ENCODE results near the gene PLEKHA4. TPM values are rescaled to one million over a fixed set of nuclear protein-coding genes. Genes with fewer than 3 reads are reported as not detected.

The PLEKHA4 gene
- total and polyA plus RNA-seq, 9 of the 15 experiments (the other 6 are each of a cell fraction or from before 2014, with no cell fraction given), result 0.07 to 30.8 (median 11.4) TPM

GRCh38 chr19:48878196-48879024 lies 10.0 kb upstream of the PLEKHA4 start (continued):
- TF ChIP-seq CEBPG (CRISPR knock-in tag; IDR thresholded peaks at IDR 0.05) (peak; percentile 89), CEBPG (tag; conservative IDR thresholded peaks at IDR 0.05 in 1 of 2, IDR thresholded peaks at IDR 0.05 in 1 of 2) (peak; percentile 93 to 96), RAD21 (CRISPR knock-in tag; conservative IDR thresholded peaks at IDR 0.05 in 1 of 2, IDR thresholded peaks at IDR 0.05 in 1 of 2) (peak in 1 of 2 experiments; percentile 20; a peak in 3 of 4 replicates), PML (IDR thresholded peaks at IDR 0.05; ENCODE audit: low read length) (peak; percentile 99), FOXJ3 (CRISPR knock-in tag; IDR thresholded peaks at IDR 0.05) (no peak), MGA (IDR thresholded peaks at IDR 0.05) (peak; percentile 89), SMARCE1 (IDR thresholded peaks at IDR 0.05) (peak; percentile 96), RFX1 (IDR thresholded peaks at IDR 0.05) (no peak; the same call in 1 of the 2 replicates), FOXP4 (CRISPR knock-in tag; IDR thresholded peaks at IDR 0.05; ENCODE audit: borderline replicate concordance) (no peak), ZEB2 (IDR thresholded peaks at IDR 0.05) (0 out of 2 replicates have a peak, but pooled peaks have one; percentile 77), ZNF175 (CRISPR knock-in tag; IDR thresholded peaks at IDR 0.05; ENCODE audit: low read depth) (peak; percentile 47; the same call in 1 of the 2 replicates), HNRNPK (IDR thresholded peaks at IDR 0.05; ENCODE audit: low read depth, low read length, poor library complexity, severe bottlenecking) (no peak)
